Caki2 (cell line): ENCODE data around the gene FOXR1. TPM values are rescaled to one million over a fixed set of nuclear protein-coding genes. Genes with fewer than 3 reads are reported as not detected.
A peak's percentile ranks its signal among the peaks of the same experiment; 100 is the strongest.

Source experiments
- DNase-seq: peaks from one replicate; pipeline ENCODE4 v3.0.0-alpha.2; 2015; ENCODE audit warnings: low read depth
- in situ Hi-C: cut with HindIII; loops from 2 replicates; pipeline ENCODE4 v1.10.0; 2016; ENCODE audit warnings: low sequenced_read_pairs, low pct_unique_long_range_greater_than_20kb, mixed read lengths
- total RNA-seq: library from RNA; depleted of rRNA; stranded (reverse); fragments of >200 nt; shearing (Covaris generic); gene quantifications from 2 replicates; pipeline ENCODE4 v1.2.3, GENCODE V29; 2014; ENCODE audit warnings: low replicate concordance; rRNA removed

FOXR1 gene
- not detected in 2 replicates for total RNA-seq

- DNase-seq, result no peak
- in situ Hi-C loops, result no loop called here
Measured at GRCh38 chr11:118971646-118972045, at the start of gene FOXR1. TSS of gene FOXR1 (plus strand) at chr11:118971761. CDS start at chr11:118971932, 171 bp downstream.

GRCh38 chr11:118921929-118922744, 49.4 kb upstream of the FOXR1 start:
- in situ Hi-C loops, result no loop called here
- peak; percentile 71 for DNase-seq

GRCh38 chr11:118922745-118923627, 48.6 kb upstream of the FOXR1 start:
- DNase-seq, result no peak
- in situ Hi-C loops, result no loop called here

- in situ Hi-C loops, result no loop called here
- no peak for DNase-seq
Measured at GRCh38 chr11:118923721-118924587, 47.6 kb upstream of the FOXR1 start.

- peak; percentile 41 for DNase-seq
- in situ Hi-C loops, result no loop called here
Measured at GRCh38 chr11:118924591-118925585, 46.7 kb upstream of the FOXR1 start.

GRCh38 chr11:118927554-118928100, 43.9 kb upstream of the FOXR1 start:
- in situ Hi-C loops, result no loop called here
- DNase-seq, result no peak

GRCh38 chr11:118928101-118928869, 43.3 kb upstream of the FOXR1 start:
- in situ Hi-C loops, result no loop called here
- peak; percentile 91 for DNase-seq

- DNase-seq, result peak; percentile 77
- in situ Hi-C loops, result no loop called here
Measured at GRCh38 chr11:118928870-118929500, 42.6 kb upstream of the FOXR1 start.

GRCh38 chr11:118929501-118930093, 42.0 kb upstream of the FOXR1 start:
- in situ Hi-C loops, result no loop called here
- peak; percentile 80 for DNase-seq

GRCh38 chr11:118930094-118930712, 41.4 kb upstream of the FOXR1 start:
- in situ Hi-C loops, result no loop called here

GRCh38 chr11:118931571-118931970, 40.0 kb upstream of the FOXR1 start:
- no peak for DNase-seq
- in situ Hi-C loops, result no loop called here

More at GRCh38 chr11:118930094-118930712, 41.4 kb upstream of the FOXR1 start:
- DNase-seq, result peak; percentile 83

GRCh38 chr11:118933486-118933885, 38.1 kb upstream of the FOXR1 start:
- in situ Hi-C loops, result no loop called here
- DNase-seq, result no peak

GRCh38 chr11:118935376-118935775, 36.2 kb upstream of the FOXR1 start:
- no peak for DNase-seq
- in situ Hi-C loops, result no loop called here

GRCh38 chr11:118938491-118939403, 32.8 kb upstream of the FOXR1 start:
- peak; percentile 64 for DNase-seq
- in situ Hi-C loops, result no loop called here
